ENCODE measurements around the gene FAF1. TPM values are rescaled to one million over a fixed set of nuclear protein-coding genes. Genes with fewer than 3 reads are reported as not detected.
"Not testable (repeated sequence)": the region's sequence is repeated elsewhere in the genome, so short reads cannot be mapped to it uniquely, and the experiment has no call there.

FAF1 gene
- total RNA-seq, 1 donor from 2014 or later = 54.3 TPM

- H3K9me3 Mint-ChIP-seq (ENCODE audit: unreplicated experiment) = no peaks in the 10 kb centered on the region
- H3K27me3 Mint-ChIP-seq (ENCODE audit: unreplicated experiment) = no peaks in the 10 kb centered on the region
- H3K27ac Mint-ChIP-seq (ENCODE audit: unreplicated experiment) = no peak overlapping the region
- H3K4me1 Mint-ChIP-seq (ENCODE audit: unreplicated experiment) = no peaks in the 10 kb centered on the region
- no peak overlapping the region for H3K4me3 Mint-ChIP-seq (ENCODE audit: unreplicated experiment)
- TF ChIP-seq, protein P1, sequence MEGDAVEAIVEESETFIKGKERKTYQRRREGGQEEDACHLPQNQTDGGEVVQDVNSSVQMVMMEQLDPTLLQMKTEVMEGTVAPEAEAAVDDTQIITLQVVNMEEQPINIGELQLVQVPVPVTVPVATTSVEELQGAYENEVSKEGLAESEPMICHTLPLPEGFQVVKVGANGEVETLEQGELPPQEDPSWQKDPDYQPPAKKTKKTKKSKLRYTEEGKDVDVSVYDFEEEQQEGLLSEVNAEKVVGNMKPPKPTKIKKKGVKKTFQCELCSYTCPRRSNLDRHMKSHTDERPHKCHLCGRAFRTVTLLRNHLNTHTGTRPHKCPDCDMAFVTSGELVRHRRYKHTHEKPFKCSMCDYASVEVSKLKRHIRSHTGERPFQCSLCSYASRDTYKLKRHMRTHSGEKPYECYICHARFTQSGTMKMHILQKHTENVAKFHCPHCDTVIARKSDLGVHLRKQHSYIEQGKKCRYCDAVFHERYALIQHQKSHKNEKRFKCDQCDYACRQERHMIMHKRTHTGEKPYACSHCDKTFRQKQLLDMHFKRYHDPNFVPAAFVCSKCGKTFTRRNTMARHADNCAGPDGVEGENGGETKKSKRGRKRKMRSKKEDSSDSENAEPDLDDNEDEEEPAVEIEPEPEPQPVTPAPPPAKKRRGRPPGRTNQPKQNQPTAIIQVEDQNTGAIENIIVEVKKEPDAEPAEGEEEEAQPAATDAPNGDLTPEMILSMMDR (IDR thresholded peaks at IDR 0.05; ENCODE audit: unreplicated experiment) = no peak
- no peaks in the 10 kb centered on the region for H3K36me3 Mint-ChIP-seq (ENCODE audit: low read depth, unreplicated experiment)
- DNase-seq (ENCODE audit: low spot score) = no peak
Measured at GRCh38 chr1:50742523-50742922, 217.5 kb downstream of the FAF1 start.

DNA sequence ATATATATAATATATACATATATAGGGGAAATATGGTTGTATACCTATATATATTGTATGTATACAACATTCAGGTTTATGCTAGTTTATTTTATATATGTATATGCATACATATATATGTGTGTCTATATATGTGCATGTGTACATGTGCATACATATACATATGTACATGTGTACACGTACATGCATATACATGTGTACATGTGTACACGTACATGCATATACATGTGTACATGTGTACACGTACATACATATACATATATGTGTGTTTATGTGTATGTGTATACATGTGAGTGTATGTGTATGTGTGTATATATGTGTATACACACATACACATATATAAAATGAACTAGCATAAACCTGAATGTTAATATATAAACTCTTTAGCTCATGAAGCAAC, 220.9 kb downstream of the FAF1 start:
- H3K4me3 Mint-ChIP-seq (ENCODE audit: unreplicated experiment) = no peak overlapping the region
- no peak for DNase-seq (ENCODE audit: low spot score)
- peaks cover 1% of the 10 kb centered on the region for H3K36me3 Mint-ChIP-seq (ENCODE audit: low read depth, unreplicated experiment)
- no peaks in the 10 kb centered on the region for H3K27me3 Mint-ChIP-seq (ENCODE audit: unreplicated experiment)
- peaks cover 1% of the 10 kb centered on the region for H3K4me1 Mint-ChIP-seq (ENCODE audit: unreplicated experiment)
- TF ChIP-seq, protein P1 (IDR thresholded peaks at IDR 0.05; ENCODE audit: unreplicated experiment) = no peak
- H3K9me3 Mint-ChIP-seq (ENCODE audit: unreplicated experiment) = no peaks in the 10 kb centered on the region
- no peak overlapping the region for H3K27ac Mint-ChIP-seq (ENCODE audit: unreplicated experiment)

GRCh38 chr1:50735443-50735842, 224.6 kb downstream of the FAF1 start:
- no peak overlapping the region for H3K27ac Mint-ChIP-seq (ENCODE audit: unreplicated experiment)
- no peak for DNase-seq (ENCODE audit: low spot score)
- peaks cover 11% of the 10 kb centered on the region for H3K4me1 Mint-ChIP-seq (ENCODE audit: unreplicated experiment)
- H3K36me3 Mint-ChIP-seq (ENCODE audit: low read depth, unreplicated experiment) = peaks cover 4% of the 10 kb centered on the region
- no peak overlapping the region for H3K4me3 Mint-ChIP-seq (ENCODE audit: unreplicated experiment)
- H3K27me3 Mint-ChIP-seq (ENCODE audit: unreplicated experiment) = no peaks in the 10 kb centered on the region
- no peaks in the 10 kb centered on the region for H3K9me3 Mint-ChIP-seq (ENCODE audit: unreplicated experiment)
- TF ChIP-seq, protein P1 (IDR thresholded peaks at IDR 0.05; ENCODE audit: unreplicated experiment) = peak; percentile 84

- not testable (repeated sequence) for H3K27me3 Mint-ChIP-seq (ENCODE audit: unreplicated experiment); DNase-seq (ENCODE audit: low spot score); H3K4me3 Mint-ChIP-seq (ENCODE audit: unreplicated experiment); H3K36me3 Mint-ChIP-seq (ENCODE audit: low read depth, unreplicated experiment); H3K27ac Mint-ChIP-seq (ENCODE audit: unreplicated experiment); H3K9me3 Mint-ChIP-seq (ENCODE audit: unreplicated experiment)
- H3K4me1 Mint-ChIP-seq (ENCODE audit: unreplicated experiment) = peaks cover 11% of the 10 kb centered on the region
Measured at GRCh38 chr1:50727578-50727977, 232.5 kb downstream of the FAF1 start.

- Mint-ChIP-seq H3K9me3 (ENCODE audit: unreplicated experiment) (no peaks in the 10 kb centered on the region), H3K36me3 (ENCODE audit: low read depth, unreplicated experiment) (no peaks in the 10 kb centered on the region), H3K4me1 (ENCODE audit: unreplicated experiment) (peaks cover 18% of the 10 kb centered on the region), H3K27ac (ENCODE audit: unreplicated experiment) (no peak overlapping the region), H3K27me3 (ENCODE audit: unreplicated experiment) (peaks cover 1% of the 10 kb centered on the region), H3K4me3 (ENCODE audit: unreplicated experiment) (no peak overlapping the region)
- DNase-seq (ENCODE audit: low spot score) = no peak
- TF ChIP-seq, protein P1 (IDR thresholded peaks at IDR 0.05; ENCODE audit: unreplicated experiment) = no peak
Measured at GRCh38 chr1:50724626-50725286, 235.3 kb downstream of the FAF1 start.

Measured in endothelial cell (in vitro differentiated cells).